HEK293 (cell line): ENCODE measurements around the gene KCNK7.

Source experiments
- GLI4 ChIP-seq: fragments of 450-650 bp; formaldehyde crosslinking; IDR thresholded peaks from 2 replicates; pipeline ENCODE4 v1.5.1; 2016; ENCODE audit warnings: missing biosample characterization, missing genetic modification characterization
- GLIS2 ChIP-seq: fragments of 450-650 bp; formaldehyde crosslinking; IDR thresholded peaks from 2 replicates; pipeline ENCODE4 v1.5.1; 2016; ENCODE audit warnings: missing biosample characterization, missing genetic modification characterization
- KLF10 ChIP-seq: fragments of 450-650 bp; IDR thresholded peaks from 2 replicates; pipeline ENCODE4 v1.5.1; 2018; ENCODE audit warnings: missing biosample characterization, mild to moderate bottlenecking, missing genetic modification characterization
- KLF16 ChIP-seq: fragments of 450-650 bp; formaldehyde crosslinking; IDR thresholded peaks from 2 replicates; pipeline ENCODE4 v1.5.1; 2017; ENCODE audit warnings: missing biosample characterization, missing genetic modification characterization
- OVOL3 ChIP-seq: fragments of 450-650 bp; formaldehyde crosslinking; IDR thresholded peaks from 2 replicates; pipeline ENCODE4 v1.5.1; 2016; ENCODE audit warnings: missing biosample characterization, missing genetic modification characterization
- REPIN1 ChIP-seq: fragments of 450-650 bp; formaldehyde crosslinking; IDR thresholded peaks from 2 replicates; pipeline ENCODE4 v1.5.1; 2017; ENCODE audit warnings: missing biosample characterization, missing genetic modification characterization, low read depth
- SCRT2 ChIP-seq: fragments of 450-650 bp; formaldehyde crosslinking; IDR thresholded peaks from 2 replicates; pipeline ENCODE4 v1.5.1; 2016; ENCODE audit warnings: missing biosample characterization, missing genetic modification characterization
- SP2 ChIP-seq: fragments of 450-650 bp; formaldehyde crosslinking; IDR thresholded peaks from 2 replicates; pipeline ENCODE4 v1.5.1; 2016; ENCODE audit warnings: missing biosample characterization, missing genetic modification characterization
- YY1 ChIP-seq: fragments of 450-650 bp; formaldehyde crosslinking; IDR thresholded peaks from 2 replicates; pipeline ENCODE4 v1.5.1; 2018; ENCODE audit warnings: missing biosample characterization, missing genetic modification characterization
- ZBTB1 ChIP-seq: fragments of 450-650 bp; formaldehyde crosslinking; IDR thresholded peaks from 2 replicates; pipeline ENCODE4 v1.5.1; 2016; ENCODE audit warnings: missing biosample characterization, missing genetic modification characterization
- ZFHX2 ChIP-seq: fragments of 450-650 bp; formaldehyde crosslinking; conservative IDR thresholded peaks from 2 replicates; pipeline ENCODE4 v1.5.1; 2016; ENCODE audit warnings: missing biosample characterization, missing genetic modification characterization
- ZIC2 ChIP-seq: fragments of 450-650 bp; formaldehyde crosslinking; IDR thresholded peaks from 2 replicates; pipeline ENCODE4 v1.5.1; 2016; ENCODE audit warnings: missing biosample characterization, missing genetic modification characterization
- ZNF2 ChIP-seq: fragments of 450-650 bp; formaldehyde crosslinking; IDR thresholded peaks from 2 replicates; pipeline ENCODE4 v1.5.1; 2016; ENCODE audit warnings: missing biosample characterization, missing genetic modification characterization
- ZNF214 ChIP-seq: fragments of 450-650 bp; formaldehyde crosslinking; IDR thresholded peaks from 2 replicates; pipeline ENCODE4 v1.5.1; 2017; ENCODE audit warnings: missing biosample characterization, mild to moderate bottlenecking, missing genetic modification characterization, borderline replicate concordance
- ZNF266 ChIP-seq: fragments of 450-650 bp; formaldehyde crosslinking; IDR thresholded peaks from 2 replicates; pipeline ENCODE4 v1.5.1; 2016; ENCODE audit warnings: missing biosample characterization, missing genetic modification characterization, low read depth
- ZNF341 ChIP-seq: fragments of 450-650 bp; formaldehyde crosslinking; IDR thresholded peaks from 2 replicates; pipeline ENCODE4; 2016; ENCODE audit warnings: low read depth, missing biosample characterization, missing genetic modification characterization
- ZNF366 ChIP-seq: fragments of 450-650 bp; formaldehyde crosslinking; conservative IDR thresholded peaks from 2 replicates; pipeline ENCODE4 v1.5.1; 2016; ENCODE audit warnings: missing biosample characterization, missing genetic modification characterization
- ZNF394 ChIP-seq: fragments of 450-650 bp; formaldehyde crosslinking; IDR thresholded peaks from 2 replicates; pipeline ENCODE4 v1.5.1; 2016; ENCODE audit warnings: missing biosample characterization, missing genetic modification characterization, mild to moderate bottlenecking, moderate library complexity, borderline replicate concordance
- ZNF404 ChIP-seq: fragments of 450-650 bp; formaldehyde crosslinking; IDR thresholded peaks from 2 replicates; pipeline ENCODE4 v1.5.1; 2017; ENCODE audit warnings: missing biosample characterization, missing genetic modification characterization
- ZNF473 ChIP-seq: fragments of 450-650 bp; formaldehyde crosslinking; IDR thresholded peaks from 2 replicates; pipeline ENCODE4 v1.5.1; 2017; ENCODE audit warnings: missing biosample characterization, missing genetic modification characterization
- ZNF48 ChIP-seq: fragments of 450-650 bp; formaldehyde crosslinking; IDR thresholded peaks from 2 replicates; pipeline ENCODE4 v1.5.1; 2016; ENCODE audit warnings: missing biosample characterization, missing genetic modification characterization
- ZNF514 ChIP-seq: fragments of 450-650 bp; formaldehyde crosslinking; IDR thresholded peaks from 2 replicates; pipeline ENCODE4 v1.5.1; 2016; ENCODE audit warnings: missing biosample characterization, missing genetic modification characterization
- ZNF530 ChIP-seq: fragments of 450-650 bp; formaldehyde crosslinking; IDR thresholded peaks from 2 replicates; pipeline ENCODE4 v1.5.1; 2016; ENCODE audit warnings: low read depth, missing biosample characterization, missing genetic modification characterization
- ZNF548 ChIP-seq: fragments of 450-650 bp; formaldehyde crosslinking; IDR thresholded peaks from 2 replicates; pipeline ENCODE4 v1.5.1; 2016; ENCODE audit warnings: missing biosample characterization, missing genetic modification characterization
- ZNF629 ChIP-seq: fragments of 450-650 bp; formaldehyde crosslinking; IDR thresholded peaks from 2 replicates; pipeline ENCODE4 v1.5.1; 2017; ENCODE audit warnings: missing biosample characterization, missing genetic modification characterization
- ZNF660 ChIP-seq: fragments of 450-650 bp; IDR thresholded peaks from 2 replicates; pipeline ENCODE4 v1.5.1; 2018; ENCODE audit warnings: missing biosample characterization, mild to moderate bottlenecking, missing genetic modification characterization
- ZNF776 ChIP-seq: fragments of 450-650 bp; formaldehyde crosslinking; IDR thresholded peaks from 2 replicates; pipeline ENCODE4 v1.5.0; 2017; ENCODE audit warnings: missing biosample characterization, missing genetic modification characterization, borderline replicate concordance
- ZNF792 ChIP-seq: fragments of 450-650 bp; formaldehyde crosslinking; IDR thresholded peaks from 2 replicates; pipeline ENCODE4 v1.5.1; 2016; ENCODE audit warnings: missing biosample characterization, missing genetic modification characterization
- ZNF837 ChIP-seq: fragments of 450-650 bp; formaldehyde crosslinking; IDR thresholded peaks from 2 replicates; pipeline ENCODE4 v1.5.1; 2016; ENCODE audit warnings: missing biosample characterization, missing genetic modification characterization
- ZSCAN30 ChIP-seq: fragments of 450-650 bp; IDR thresholded peaks from 2 replicates; pipeline ENCODE4 v1.5.1; 2018; ENCODE audit warnings: missing biosample characterization, mild to moderate bottlenecking, missing genetic modification characterization, moderate library complexity
- TF ChIP-seq, protein P1 (sequence below): fragments of 450-650 bp; formaldehyde crosslinking; IDR thresholded peaks from 2 replicates; pipeline ENCODE4 v1.5.1; 2017; ENCODE audit warnings: missing biosample characterization, missing genetic modification characterization
- TF ChIP-seq, protein P2 (sequence below): IDR thresholded peaks from 2 replicates; pipeline ENCODE4 v1.6.1; 2011; ENCODE audit warnings: mild to moderate bottlenecking, low read depth, low read length, borderline replicate concordance
- TF ChIP-seq, protein P3 (sequence below): fragments of 450-650 bp; formaldehyde crosslinking; IDR thresholded peaks from 2 replicates; pipeline ENCODE4 v1.5.1; 2016; ENCODE audit warnings: missing biosample characterization, missing genetic modification characterization, low read depth
- TF ChIP-seq, protein P4 (sequence below): fragments of 450-650 bp; formaldehyde crosslinking; IDR thresholded peaks from 2 replicates; pipeline ENCODE4; 2016; ENCODE audit warnings: missing biosample characterization, missing genetic modification characterization
- TF ChIP-seq, protein P5 (sequence below): fragments of 450-650 bp; formaldehyde crosslinking; IDR thresholded peaks from 2 replicates; pipeline ENCODE4 v1.5.1; 2016; ENCODE audit warnings: missing biosample characterization, missing genetic modification characterization

KCNK7 gene

DNA sequence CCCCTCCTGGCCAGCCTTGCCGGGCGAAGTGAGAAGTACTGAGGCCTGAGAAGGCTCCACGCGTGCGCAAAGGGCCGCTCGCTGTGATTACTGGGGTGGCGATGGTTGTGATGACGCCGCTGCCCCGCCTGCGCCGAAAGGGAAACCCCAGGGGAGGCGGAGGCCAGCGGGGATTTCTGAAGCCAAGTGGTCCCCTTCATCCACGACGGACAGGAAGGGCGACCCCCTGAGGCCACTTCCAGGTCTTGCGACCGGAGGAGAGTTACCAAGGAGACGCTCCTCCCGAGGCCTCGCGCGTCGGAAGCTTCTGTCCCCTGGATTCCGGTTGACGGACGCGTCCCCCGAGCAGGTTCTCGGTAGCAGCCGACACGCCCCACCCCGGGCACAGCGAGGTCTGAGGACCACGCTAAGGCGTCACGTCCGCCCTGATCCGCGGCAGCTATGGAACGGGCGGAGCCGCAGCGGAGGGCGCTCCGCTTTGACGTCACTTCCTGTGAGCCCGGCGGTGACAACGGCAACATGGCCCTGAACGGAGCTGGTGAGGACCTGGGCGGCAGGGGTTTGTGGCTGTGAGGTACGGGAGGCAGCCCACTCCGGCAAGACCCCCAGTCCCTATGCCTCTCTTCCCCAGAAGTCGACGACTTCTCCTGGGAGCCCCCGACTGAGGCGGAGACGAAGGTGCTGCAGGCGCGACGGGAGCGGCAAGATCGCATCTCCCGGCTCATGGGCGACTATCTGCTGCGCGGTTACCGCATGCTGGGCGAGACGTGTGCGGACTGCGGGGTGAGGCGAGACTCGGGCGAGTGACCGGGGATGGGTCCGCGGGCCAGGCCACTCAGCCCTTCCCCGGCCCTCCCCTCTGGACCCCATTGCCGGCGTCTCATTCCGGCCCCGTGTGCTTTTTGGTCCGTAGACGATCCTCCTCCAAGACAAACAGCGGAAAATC is 25.4 kb downstream of the KCNK7 start, which contains the start of gene ZNRD2 (continued):
- TF ChIP-seq, protein P1, sequence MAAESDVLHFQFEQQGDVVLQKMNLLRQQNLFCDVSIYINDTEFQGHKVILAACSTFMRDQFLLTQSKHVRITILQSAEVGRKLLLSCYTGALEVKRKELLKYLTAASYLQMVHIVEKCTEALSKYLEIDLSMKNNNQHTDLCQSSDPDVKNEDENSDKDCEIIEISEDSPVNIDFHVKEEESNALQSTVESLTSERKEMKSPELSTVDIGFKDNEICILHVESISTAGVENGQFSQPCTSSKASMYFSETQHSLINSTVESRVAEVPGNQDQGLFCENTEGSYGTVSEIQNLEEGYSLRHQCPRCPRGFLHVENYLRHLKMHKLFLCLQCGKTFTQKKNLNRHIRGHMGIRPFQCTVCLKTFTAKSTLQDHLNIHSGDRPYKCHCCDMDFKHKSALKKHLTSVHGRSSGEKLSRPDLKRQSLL (tag by site-specific recombination), result no peak
- TF ChIP-seq SP2 (tag by site-specific recombination) (peak; percentile 94), ZNF530 (tag by site-specific recombination) (no peak), OVOL3 (tag by site-specific recombination) (no peak), ZBTB1 (no peak), ZSCAN30 (tag by site-specific recombination) (peak; percentile 86), ZNF548 (tag by site-specific recombination) (no peak), ZNF629 (tag by site-specific recombination) (peak; percentile 98), GLI4 (tag by site-specific recombination) (no peak), ZNF48 (tag by site-specific recombination) (no peak), SCRT2 (no peak), ZNF341 (tag by site-specific recombination) (peak; percentile 90), ZNF404 (tag by site-specific recombination) (no peak), ZFHX2 (tag by site-specific recombination) (no peak; the same call in 1 of the 2 replicates), GLIS2 (tag by site-specific recombination) (peak; percentile 97), ZNF2 (tag by site-specific recombination) (peak; percentile 80; the same call in 1 of the 2 replicates), ZNF214 (tag by site-specific recombination) (no peak), YY1 (tag by site-specific recombination) (peak; percentile 82; the same call in 1 of the 2 replicates), ZNF473 (tag by site-specific recombination) (no peak), KLF10 (tag by site-specific recombination) (peak; percentile 82; the same call in 1 of the 2 replicates), ZNF792 (no peak), ZNF514 (tag by site-specific recombination) (no peak), ZNF660 (tag by site-specific recombination) (0 out of 2 replicates have a peak, but pooled peaks have one; percentile 40), ZNF266 (tag by site-specific recombination) (no peak), REPIN1 (tag by site-specific recombination) (no peak), ZNF394 (peak; percentile 71; the same call in 1 of the 2 replicates), ZIC2 (tag by site-specific recombination) (peak; percentile 81), ZNF837 (tag by site-specific recombination) (no peak), KLF16 (tag by site-specific recombination) (peak; percentile 84), ZNF366 (no peak; the same call in 1 of the 2 replicates), ZNF776 (tag by site-specific recombination) (no peak)
- TF ChIP-seq, protein P2, sequence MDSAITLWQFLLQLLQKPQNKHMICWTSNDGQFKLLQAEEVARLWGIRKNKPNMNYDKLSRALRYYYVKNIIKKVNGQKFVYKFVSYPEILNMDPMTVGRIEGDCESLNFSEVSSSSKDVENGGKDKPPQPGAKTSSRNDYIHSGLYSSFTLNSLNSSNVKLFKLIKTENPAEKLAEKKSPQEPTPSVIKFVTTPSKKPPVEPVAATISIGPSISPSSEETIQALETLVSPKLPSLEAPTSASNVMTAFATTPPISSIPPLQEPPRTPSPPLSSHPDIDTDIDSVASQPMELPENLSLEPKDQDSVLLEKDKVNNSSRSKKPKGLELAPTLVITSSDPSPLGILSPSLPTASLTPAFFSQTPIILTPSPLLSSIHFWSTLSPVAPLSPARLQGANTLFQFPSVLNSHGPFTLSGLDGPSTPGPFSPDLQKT, result no peak
- TF ChIP-seq, protein P3, sequence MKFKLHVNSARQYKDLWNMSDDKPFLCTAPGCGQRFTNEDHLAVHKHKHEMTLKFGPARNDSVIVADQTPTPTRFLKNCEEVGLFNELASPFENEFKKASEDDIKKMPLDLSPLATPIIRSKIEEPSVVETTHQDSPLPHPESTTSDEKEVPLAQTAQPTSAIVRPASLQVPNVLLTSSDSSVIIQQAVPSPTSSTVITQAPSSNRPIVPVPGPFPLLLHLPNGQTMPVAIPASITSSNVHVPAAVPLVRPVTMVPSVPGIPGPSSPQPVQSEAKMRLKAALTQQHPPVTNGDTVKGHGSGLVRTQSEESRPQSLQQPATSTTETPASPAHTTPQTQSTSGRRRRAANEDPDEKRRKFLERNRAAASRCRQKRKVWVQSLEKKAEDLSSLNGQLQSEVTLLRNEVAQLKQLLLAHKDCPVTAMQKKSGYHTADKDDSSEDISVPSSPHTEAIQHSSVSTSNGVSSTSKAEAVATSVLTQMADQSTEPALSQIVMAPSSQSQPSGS, result peak; percentile 74; the same call in 1 of the 2 replicates
- TF ChIP-seq, protein P4, sequence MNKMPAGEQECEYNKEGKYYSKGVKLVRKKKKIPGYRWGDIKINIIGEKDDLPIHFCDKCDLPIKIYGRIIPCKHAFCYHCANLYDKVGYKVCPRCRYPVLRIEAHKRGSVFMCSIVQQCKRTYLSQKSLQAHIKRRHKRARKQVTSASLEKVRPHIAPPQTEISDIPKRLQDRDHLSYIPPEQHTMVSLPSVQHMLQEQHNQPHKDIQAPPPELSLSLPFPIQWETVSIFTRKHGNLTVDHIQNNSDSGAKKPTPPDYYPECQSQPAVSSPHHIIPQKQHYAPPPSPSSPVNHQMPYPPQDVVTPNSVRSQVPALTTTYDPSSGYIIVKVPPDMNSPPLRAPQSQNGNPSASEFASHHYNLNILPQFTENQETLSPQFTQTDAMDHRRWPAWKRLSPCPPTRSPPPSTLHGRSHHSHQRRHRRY (tag by site-specific recombination), result no peak
- TF ChIP-seq, protein P5, sequence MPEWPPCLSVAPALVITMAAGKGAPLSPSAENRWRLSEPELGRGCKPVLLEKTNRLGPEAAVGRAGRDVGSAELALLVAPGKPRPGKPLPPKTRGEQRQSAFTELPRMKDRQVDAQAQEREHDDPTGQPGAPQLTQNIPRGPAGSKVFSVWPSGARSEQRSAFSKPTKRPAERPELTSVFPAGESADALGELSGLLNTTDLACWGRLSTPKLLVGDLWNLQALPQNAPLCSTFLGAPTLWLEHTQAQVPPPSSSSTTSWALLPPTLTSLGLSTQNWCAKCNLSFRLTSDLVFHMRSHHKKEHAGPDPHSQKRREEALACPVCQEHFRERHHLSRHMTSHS (tag by site-specific recombination), result no peak
